Osteoblast (primary cell): Measurements from ENCODE around the gene USH2A. TPM values are rescaled to one million over a fixed set of nuclear protein-coding genes. Genes with fewer than 3 reads are reported as not detected.
A peak's percentile ranks its signal among the peaks of the same experiment; 100 is the strongest.

Experiments
- DNase-seq: peaks from one replicate; pipeline ENCODE4 v3.0.0; 2011; ENCODE audit warnings: low spot score, mixed read lengths; ENCODE audit not compliant: insufficient read length; ENCODE audit errors: missing footprints
- H2AFZ ChIP-seq: 2 replicates; pipeline ENCODE4 v1.6.0; 2011; ENCODE audit warnings: mild to moderate bottlenecking, low read length
- H3K27ac ChIP-seq: 2 replicates; pipeline ENCODE4 v1.5.1; 2011; ENCODE audit warnings: mild to moderate bottlenecking, low read depth, low read length, moderate library complexity
- H3K27me3 ChIP-seq: 2 replicates; pipeline ENCODE4 v1.6.0; 2012; ENCODE audit warnings: mild to moderate bottlenecking, control low read depth, inconsistent platforms, low read length, moderate library complexity; ENCODE audit not compliant: insufficient read depth
- H3K36me3 ChIP-seq: 2 replicates; pipeline ENCODE4 v1.5.1; 2011; ENCODE audit warnings: mild to moderate bottlenecking, low read length, control low read depth, moderate library complexity; ENCODE audit not compliant: insufficient read depth
- H3K4me1 ChIP-seq: 2 replicates; pipeline ENCODE4 v1.5.1; 2011; ENCODE audit warnings: mild to moderate bottlenecking, low read length, control low read depth, moderate library complexity; ENCODE audit not compliant: insufficient read depth
- H3K4me2 ChIP-seq: 2 replicates; pipeline ENCODE4 v1.6.0; 2011; ENCODE audit warnings: mild to moderate bottlenecking, low read length; ENCODE audit not compliant: insufficient read depth
- H3K4me3 ChIP-seq: fragments of 200-600 bp; sonication (generic); 3 replicates; pipeline ENCODE4 v1.5.1; 2012; ENCODE audit warnings: mild to moderate bottlenecking, low read length, inconsistent platforms; ENCODE audit not compliant: insufficient read depth
- H3K79me2 ChIP-seq: 2 replicates; pipeline ENCODE4 v1.6.0; 2012; ENCODE audit warnings: mild to moderate bottlenecking, low read length, control low read depth, inconsistent platforms; ENCODE audit not compliant: insufficient read depth
- H3K9me3 ChIP-seq: 2 replicates; pipeline ENCODE4 v1.5.1; 2011; ENCODE audit warnings: low read depth, low read length, control low read depth
- H4K20me1 ChIP-seq: 2 replicates; pipeline ENCODE4 v1.6.0; 2012; ENCODE audit warnings: mild to moderate bottlenecking, low read length, control low read depth; ENCODE audit not compliant: insufficient read depth
- total RNA-seq: library from RNA; depleted of rRNA; stranded (reverse); fragments of >200 nt; gene quantifications from 2 replicates; pipeline ENCODE4 v1.2.3, GENCODE V29; 2012
- TF ChIP-seq, protein P1 (sequence below): IDR thresholded peaks from 2 replicates; pipeline ENCODE4 v1.5.1; 2011; ENCODE audit warnings: mild to moderate bottlenecking, low read depth, low read length, moderate library complexity; ENCODE audit errors: extremely low read depth

USH2A gene, protein sequence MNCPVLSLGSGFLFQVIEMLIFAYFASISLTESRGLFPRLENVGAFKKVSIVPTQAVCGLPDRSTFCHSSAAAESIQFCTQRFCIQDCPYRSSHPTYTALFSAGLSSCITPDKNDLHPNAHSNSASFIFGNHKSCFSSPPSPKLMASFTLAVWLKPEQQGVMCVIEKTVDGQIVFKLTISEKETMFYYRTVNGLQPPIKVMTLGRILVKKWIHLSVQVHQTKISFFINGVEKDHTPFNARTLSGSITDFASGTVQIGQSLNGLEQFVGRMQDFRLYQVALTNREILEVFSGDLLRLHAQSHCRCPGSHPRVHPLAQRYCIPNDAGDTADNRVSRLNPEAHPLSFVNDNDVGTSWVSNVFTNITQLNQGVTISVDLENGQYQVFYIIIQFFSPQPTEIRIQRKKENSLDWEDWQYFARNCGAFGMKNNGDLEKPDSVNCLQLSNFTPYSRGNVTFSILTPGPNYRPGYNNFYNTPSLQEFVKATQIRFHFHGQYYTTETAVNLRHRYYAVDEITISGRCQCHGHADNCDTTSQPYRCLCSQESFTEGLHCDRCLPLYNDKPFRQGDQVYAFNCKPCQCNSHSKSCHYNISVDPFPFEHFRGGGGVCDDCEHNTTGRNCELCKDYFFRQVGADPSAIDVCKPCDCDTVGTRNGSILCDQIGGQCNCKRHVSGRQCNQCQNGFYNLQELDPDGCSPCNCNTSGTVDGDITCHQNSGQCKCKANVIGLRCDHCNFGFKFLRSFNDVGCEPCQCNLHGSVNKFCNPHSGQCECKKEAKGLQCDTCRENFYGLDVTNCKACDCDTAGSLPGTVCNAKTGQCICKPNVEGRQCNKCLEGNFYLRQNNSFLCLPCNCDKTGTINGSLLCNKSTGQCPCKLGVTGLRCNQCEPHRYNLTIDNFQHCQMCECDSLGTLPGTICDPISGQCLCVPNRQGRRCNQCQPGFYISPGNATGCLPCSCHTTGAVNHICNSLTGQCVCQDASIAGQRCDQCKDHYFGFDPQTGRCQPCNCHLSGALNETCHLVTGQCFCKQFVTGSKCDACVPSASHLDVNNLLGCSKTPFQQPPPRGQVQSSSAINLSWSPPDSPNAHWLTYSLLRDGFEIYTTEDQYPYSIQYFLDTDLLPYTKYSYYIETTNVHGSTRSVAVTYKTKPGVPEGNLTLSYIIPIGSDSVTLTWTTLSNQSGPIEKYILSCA (N-terminal part only)
- total RNA-seq: under 0.01 and 0.29 TPM in 2 replicates

DNA sequence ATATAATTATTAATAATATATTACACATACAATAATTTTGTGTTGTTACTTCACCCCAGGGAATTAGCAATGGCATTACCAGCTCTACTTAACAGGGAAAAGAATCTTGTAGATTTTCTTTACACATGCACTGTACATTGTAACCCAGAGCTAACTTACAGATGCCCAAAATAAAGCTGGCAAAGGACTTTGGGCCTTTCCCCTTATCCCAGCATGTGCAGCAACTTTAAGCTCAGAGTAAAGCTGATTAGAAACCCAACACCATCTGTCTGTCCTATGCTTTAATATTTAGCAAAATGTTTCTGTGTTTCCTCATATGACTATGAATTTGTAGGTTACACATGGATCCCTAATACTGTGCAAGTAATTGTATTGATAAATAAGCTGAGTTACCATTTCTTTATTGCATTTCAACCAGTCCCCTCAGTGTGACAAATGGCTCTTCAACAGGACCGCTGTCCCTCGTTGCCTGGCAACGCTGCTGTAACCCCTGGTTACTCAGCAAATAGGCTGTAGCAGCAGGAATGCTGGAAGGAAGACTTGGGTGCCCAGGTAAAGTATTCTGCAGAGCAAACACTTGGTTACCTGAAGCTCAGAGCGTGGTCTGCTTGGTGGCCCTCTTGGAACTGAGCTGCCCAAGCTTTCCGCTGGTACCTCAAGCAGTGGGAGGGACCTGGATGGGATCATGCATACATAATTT, at the start of gene USH2A:
Gene USH2A (minus strand): TSS at position 628 of the 700 bp plus-strand sequence. CDS start 1,112 bp downstream, outside the sequence.
- no peaks in the 10 kb centered on the region for H3K9me3 ChIP-seq
- no peak within 1 kb of the TSS for H2AFZ ChIP-seq
- no peak within 1 kb of the TSS for H3K4me3 ChIP-seq
- H3K79me2 ChIP-seq: no peaks in the 10 kb centered on the region
- H3K4me2 ChIP-seq: no peak within 1 kb of the TSS
- no peaks in the 10 kb centered on the region for H4K20me1 ChIP-seq
- H3K4me1 ChIP-seq: no peaks in the 10 kb centered on the region
- TF ChIP-seq, protein P1, sequence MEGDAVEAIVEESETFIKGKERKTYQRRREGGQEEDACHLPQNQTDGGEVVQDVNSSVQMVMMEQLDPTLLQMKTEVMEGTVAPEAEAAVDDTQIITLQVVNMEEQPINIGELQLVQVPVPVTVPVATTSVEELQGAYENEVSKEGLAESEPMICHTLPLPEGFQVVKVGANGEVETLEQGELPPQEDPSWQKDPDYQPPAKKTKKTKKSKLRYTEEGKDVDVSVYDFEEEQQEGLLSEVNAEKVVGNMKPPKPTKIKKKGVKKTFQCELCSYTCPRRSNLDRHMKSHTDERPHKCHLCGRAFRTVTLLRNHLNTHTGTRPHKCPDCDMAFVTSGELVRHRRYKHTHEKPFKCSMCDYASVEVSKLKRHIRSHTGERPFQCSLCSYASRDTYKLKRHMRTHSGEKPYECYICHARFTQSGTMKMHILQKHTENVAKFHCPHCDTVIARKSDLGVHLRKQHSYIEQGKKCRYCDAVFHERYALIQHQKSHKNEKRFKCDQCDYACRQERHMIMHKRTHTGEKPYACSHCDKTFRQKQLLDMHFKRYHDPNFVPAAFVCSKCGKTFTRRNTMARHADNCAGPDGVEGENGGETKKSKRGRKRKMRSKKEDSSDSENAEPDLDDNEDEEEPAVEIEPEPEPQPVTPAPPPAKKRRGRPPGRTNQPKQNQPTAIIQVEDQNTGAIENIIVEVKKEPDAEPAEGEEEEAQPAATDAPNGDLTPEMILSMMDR: no peak
- no peaks in the 10 kb centered on the region for H3K27me3 ChIP-seq
- no peak for DNase-seq
- H3K27ac ChIP-seq: no peak within 1 kb of the TSS
- H3K36me3 ChIP-seq: no peaks in the 10 kb centered on the region

DNA sequence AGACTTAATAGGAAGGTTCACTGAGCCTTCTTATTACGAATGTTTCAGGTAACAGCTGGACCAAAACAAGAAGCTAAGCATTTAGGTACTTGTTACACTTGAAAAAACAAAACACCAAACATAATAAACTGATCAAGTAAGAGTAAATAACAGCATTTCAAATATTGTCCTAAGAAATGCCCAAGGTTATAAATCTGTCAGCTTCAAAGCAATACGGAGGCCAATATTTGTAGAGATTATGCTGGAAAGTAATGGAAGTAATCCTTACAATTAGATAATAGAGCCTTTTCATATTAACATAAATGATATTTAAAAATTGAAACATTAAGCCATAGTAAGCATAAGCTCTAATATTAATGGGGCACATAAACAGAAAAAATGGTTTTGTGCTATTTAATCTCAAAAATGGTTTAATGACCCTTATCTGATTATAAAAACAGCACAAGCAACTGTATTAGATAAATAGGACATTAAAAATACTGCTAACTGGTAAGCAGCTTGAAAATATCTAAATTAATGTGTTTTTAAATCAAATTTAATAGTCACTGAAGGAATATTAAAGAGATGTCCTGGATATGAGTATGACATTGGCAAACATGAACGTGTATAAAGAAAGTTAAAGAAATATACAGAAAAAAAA, 43.0 kb upstream of the USH2A start:
- TF ChIP-seq, protein P1: no peak
- Histone ChIP-seq H3K4me2 (no peak overlapping the region), H3K27me3 (no peaks in the 10 kb centered on the region), H3K4me1 (peaks cover 8% of the 10 kb centered on the region), H3K79me2 (no peaks in the 10 kb centered on the region), H2AFZ (no peak overlapping the region), H3K36me3 (no peaks in the 10 kb centered on the region), H3K27ac (no peak overlapping the region), H3K9me3 (no peaks in the 10 kb centered on the region), H4K20me1 (no peaks in the 10 kb centered on the region), H3K4me3 (no peak overlapping the region)
- DNase-seq: no peak

DNA sequence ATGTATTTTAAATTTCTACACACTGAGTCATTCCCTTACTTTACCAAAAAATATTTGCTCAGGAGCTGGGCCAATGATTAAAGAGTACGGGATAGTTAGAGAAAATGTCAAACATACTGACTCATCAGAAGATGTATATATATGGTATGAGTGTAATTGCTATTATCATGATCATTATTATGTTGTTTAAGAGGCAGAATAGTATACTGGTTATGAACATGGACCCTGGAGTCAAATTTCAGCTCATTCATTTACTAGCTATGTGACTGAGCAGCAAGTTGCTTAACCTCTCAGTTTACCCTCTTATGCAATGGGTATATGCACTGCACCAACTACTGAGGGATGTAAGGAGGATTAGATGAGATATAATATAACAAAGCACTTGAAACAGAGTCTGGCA, 41.2 kb upstream of the USH2A start:
- Histone ChIP-seq H3K36me3 (no peaks in the 10 kb centered on the region), H2AFZ (no peak overlapping the region), H3K27ac (no peak overlapping the region), H3K4me2 (no peak overlapping the region), H3K27me3 (no peaks in the 10 kb centered on the region), H3K4me3 (no peak overlapping the region), H3K9me3 (no peaks in the 10 kb centered on the region), H4K20me1 (no peaks in the 10 kb centered on the region), H3K79me2 (no peaks in the 10 kb centered on the region), H3K4me1 (peaks cover 9% of the 10 kb centered on the region)
- peak; percentile 63 for DNase-seq
- TF ChIP-seq, protein P1: no peak
